Mesothelial cell of epicardium (in vitro differentiated cells): Measurements from ENCODE around the gene EXOSC2. TPM values are rescaled to one million over a fixed set of nuclear protein-coding genes. Genes with fewer than 3 reads are reported as not detected.

Experiments used
- DNase-seq, 2 experiments: peaks; one replicate each; pipeline ENCODE4 v3.0.0; 2021; ENCODE audit warnings: low spot score in 2 of 2; ENCODE audit not compliant: unreplicated experiment in 2 of 2
- H3K27ac Mint-ChIP-seq: 2 replicates; pipeline ENCODE4 v1.8.0; 2021; ENCODE audit warnings: mixed read lengths
- H3K27me3 Mint-ChIP-seq: 2 replicates; pipeline ENCODE4 v1.8.0; 2021; ENCODE audit warnings: low read depth, mixed read lengths
- H3K36me3 Mint-ChIP-seq: 2 replicates; pipeline ENCODE4 v1.8.0; 2021; ENCODE audit warnings: mixed read lengths
- H3K4me1 Mint-ChIP-seq: 2 replicates; pipeline ENCODE4 v1.8.0; 2021; ENCODE audit warnings: mixed read lengths
- H3K4me3 Mint-ChIP-seq: 2 replicates; pipeline ENCODE4 v1.8.0; 2021; ENCODE audit warnings: mild to moderate bottlenecking, moderate library complexity, mixed read lengths
- H3K9me3 Mint-ChIP-seq: 2 replicates; pipeline ENCODE4 v1.8.0; 2021; ENCODE audit warnings: mixed read lengths
- total RNA-seq: library from RNA; stranded (reverse); gene quantifications from 3 replicates; pipeline ENCODE4 v1.2.1, GENCODE V29; 2021
- TF ChIP-seq, protein P1 (sequence below): fragments of 200-600 bp; sonication (generic); IDR thresholded peaks from one replicate; pipeline ENCODE4 v1.5.0; 2021; ENCODE audit warnings: antibody characterized with exemption; ENCODE audit not compliant: unreplicated experiment

EXOSC2 gene
- total RNA-seq, 1 donor from 2014 or later = 52.8 TPM

- no peak for DNase-seq
- Mint-ChIP-seq H3K4me1 (peaks cover 29% of the 10 kb centered on the region), H3K27ac (peak overlapping the region; percentile 89), H3K27me3 (no peaks in the 10 kb centered on the region), H3K9me3 (no peaks in the 10 kb centered on the region), H3K36me3 (peaks cover 16% of the 10 kb centered on the region), H3K4me3 (peak overlapping the region; percentile 90)
- TF ChIP-seq, protein P1, sequence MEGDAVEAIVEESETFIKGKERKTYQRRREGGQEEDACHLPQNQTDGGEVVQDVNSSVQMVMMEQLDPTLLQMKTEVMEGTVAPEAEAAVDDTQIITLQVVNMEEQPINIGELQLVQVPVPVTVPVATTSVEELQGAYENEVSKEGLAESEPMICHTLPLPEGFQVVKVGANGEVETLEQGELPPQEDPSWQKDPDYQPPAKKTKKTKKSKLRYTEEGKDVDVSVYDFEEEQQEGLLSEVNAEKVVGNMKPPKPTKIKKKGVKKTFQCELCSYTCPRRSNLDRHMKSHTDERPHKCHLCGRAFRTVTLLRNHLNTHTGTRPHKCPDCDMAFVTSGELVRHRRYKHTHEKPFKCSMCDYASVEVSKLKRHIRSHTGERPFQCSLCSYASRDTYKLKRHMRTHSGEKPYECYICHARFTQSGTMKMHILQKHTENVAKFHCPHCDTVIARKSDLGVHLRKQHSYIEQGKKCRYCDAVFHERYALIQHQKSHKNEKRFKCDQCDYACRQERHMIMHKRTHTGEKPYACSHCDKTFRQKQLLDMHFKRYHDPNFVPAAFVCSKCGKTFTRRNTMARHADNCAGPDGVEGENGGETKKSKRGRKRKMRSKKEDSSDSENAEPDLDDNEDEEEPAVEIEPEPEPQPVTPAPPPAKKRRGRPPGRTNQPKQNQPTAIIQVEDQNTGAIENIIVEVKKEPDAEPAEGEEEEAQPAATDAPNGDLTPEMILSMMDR = no peak
These were observed 517 bp upstream of the EXOSC2 start for GRCh38 chr9:130693101-130693425.

- TF ChIP-seq, protein P1 = no peak
- peak overlapping the region; percentile 89 for H3K27ac Mint-ChIP-seq
- peak overlapping the region; percentile 90 for H3K4me3 Mint-ChIP-seq
- peaks cover 31% of the 10 kb centered on the region for H3K4me1 Mint-ChIP-seq
- peaks cover 27% of the 10 kb centered on the region for H3K36me3 Mint-ChIP-seq
- H3K9me3 Mint-ChIP-seq = no peaks in the 10 kb centered on the region
- no peaks in the 10 kb centered on the region for H3K27me3 Mint-ChIP-seq
- no peak for DNase-seq
These were observed 625 bp downstream of the EXOSC2 start for GRCh38 chr9:130694205-130694604.

DNA sequence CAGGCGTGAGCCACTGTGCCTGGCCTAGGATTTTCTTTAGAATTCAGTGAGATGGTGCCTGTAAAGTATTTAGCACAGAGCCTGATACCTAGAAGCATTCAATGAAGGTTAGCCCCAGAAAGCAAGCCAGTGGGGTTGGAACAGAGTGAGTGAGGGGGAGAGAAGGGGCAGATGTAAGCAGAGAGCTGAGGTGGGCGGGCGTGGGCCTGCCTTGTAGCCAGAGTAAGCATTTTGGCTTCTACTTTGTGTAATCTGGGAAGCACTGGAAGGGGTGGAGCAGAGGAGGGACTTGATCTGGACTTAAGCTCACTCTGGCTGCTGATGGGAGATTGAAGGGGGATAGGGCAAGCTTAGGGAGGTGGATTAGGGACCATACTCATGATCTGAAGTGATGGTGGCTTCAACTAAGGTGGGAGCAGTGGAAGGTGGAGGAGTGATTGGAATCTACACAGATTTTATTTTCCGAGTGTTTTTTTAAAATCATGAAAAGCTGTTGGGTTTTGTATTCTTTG, 2.6 kb downstream of the EXOSC2 start:
- DNase-seq = no peak
- Mint-ChIP-seq H3K4me3 (no peak overlapping the region), H3K27me3 (no peaks in the 10 kb centered on the region), H3K4me1 (peaks cover 28% of the 10 kb centered on the region), H3K36me3 (peaks cover 30% of the 10 kb centered on the region), H3K9me3 (no peaks in the 10 kb centered on the region), H3K27ac (no peak overlapping the region)
- TF ChIP-seq, protein P1 = no peak

DNA sequence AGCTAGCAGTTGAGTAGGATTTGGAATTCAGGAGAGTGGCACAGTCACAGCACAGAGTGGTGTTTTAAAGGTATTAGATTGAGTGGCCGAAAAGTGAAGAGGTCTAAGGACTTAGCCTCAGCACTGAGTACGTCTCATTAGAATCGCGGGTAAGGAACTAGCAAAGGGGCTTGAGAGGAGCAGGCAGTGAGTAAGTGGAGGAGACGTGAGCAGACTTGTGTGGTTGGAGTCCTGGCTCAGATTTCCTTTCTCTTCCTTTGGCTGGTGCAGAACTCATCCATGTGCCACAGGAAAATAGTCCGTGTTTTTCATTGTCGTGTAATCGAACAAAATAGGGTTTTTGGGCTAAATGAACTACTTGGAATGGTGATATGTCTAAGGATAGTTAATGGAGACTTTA, 3.4 kb downstream of the EXOSC2 start:
- H3K4me1 Mint-ChIP-seq = peaks cover 31% of the 10 kb centered on the region
- H3K27ac Mint-ChIP-seq = no peak overlapping the region
- no peaks in the 10 kb centered on the region for H3K9me3 Mint-ChIP-seq
- no peak overlapping the region for H3K4me3 Mint-ChIP-seq
- no peaks in the 10 kb centered on the region for H3K27me3 Mint-ChIP-seq
- TF ChIP-seq, protein P1 = no peak
- DNase-seq = no peak
- H3K36me3 Mint-ChIP-seq = peaks cover 32% of the 10 kb centered on the region

DNA sequence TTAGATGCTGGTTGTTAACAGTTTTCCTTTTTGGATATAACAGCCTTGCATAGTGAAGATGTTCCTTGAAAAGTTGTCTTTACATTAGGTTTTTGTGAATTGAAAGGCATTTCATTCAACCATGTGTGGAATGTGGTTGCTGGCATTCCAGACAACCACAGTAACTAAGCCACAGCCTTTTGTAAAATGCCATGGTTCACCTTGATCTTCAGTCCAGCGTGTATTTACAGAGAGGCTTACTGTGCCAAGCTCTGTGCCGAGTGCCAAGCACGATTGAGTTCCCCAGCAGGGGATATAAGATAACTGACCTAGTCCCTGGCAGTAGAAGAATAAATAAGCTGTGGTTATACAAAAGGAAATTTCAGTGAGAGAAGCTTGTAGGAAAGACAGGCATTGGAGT, 4.9 kb downstream of the EXOSC2 start:
- H3K4me3 Mint-ChIP-seq = no peak overlapping the region
- H3K27ac Mint-ChIP-seq = peak overlapping the region; percentile 66
- no peaks in the 10 kb centered on the region for H3K27me3 Mint-ChIP-seq
- H3K4me1 Mint-ChIP-seq = peaks cover 26% of the 10 kb centered on the region
- TF ChIP-seq, protein P1 = no peak
- no peaks in the 10 kb centered on the region for H3K9me3 Mint-ChIP-seq
- peaks cover 38% of the 10 kb centered on the region for H3K36me3 Mint-ChIP-seq
- DNase-seq = no peak

GRCh38 chr9:130699047-130699446, 5.5 kb downstream of the EXOSC2 start:
- Mint-ChIP-seq H3K4me3 (no peak overlapping the region), H3K27ac (peak overlapping the region; percentile 41), H3K4me1 (peaks cover 29% of the 10 kb centered on the region), H3K36me3 (peaks cover 44% of the 10 kb centered on the region), H3K27me3 (no peaks in the 10 kb centered on the region), H3K9me3 (no peaks in the 10 kb centered on the region)
- DNase-seq = no peak
- TF ChIP-seq, protein P1 = no peak
